GM12873 (cell line): ENCODE results near the gene SNRK.

ENCODE experiments used
- TF ChIP-seq, protein P1 (sequence below): IDR thresholded peaks from 2 replicates; pipeline ENCODE4 v1.5.1; 2012; ENCODE audit warnings: low read depth, mild to moderate bottlenecking, moderate library complexity, low read length, control low read depth; ENCODE audit not compliant: insufficient read depth; ENCODE audit errors: missing control alignments

SNRK gene

DNA sequence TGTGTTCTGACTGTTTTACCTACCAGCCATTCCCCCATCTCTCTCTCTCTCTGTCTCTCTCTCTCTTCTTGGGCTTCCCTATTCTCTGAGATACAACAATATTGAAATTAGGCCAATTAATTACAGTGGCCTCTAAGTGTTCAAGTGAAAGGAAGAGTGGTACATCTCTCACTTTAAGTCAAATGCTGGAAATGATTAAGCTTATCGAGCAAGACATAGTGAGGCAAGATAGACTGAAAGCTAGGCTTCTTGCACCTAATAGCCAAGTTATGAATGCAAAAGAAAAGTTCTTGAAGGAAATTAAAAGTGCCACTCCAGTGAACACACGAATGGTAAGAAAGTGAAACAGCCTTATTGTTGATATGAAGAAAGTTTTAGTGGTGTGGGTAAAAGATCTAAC is 21.3 kb downstream of the SNRK start:
- TF ChIP-seq, protein P1, sequence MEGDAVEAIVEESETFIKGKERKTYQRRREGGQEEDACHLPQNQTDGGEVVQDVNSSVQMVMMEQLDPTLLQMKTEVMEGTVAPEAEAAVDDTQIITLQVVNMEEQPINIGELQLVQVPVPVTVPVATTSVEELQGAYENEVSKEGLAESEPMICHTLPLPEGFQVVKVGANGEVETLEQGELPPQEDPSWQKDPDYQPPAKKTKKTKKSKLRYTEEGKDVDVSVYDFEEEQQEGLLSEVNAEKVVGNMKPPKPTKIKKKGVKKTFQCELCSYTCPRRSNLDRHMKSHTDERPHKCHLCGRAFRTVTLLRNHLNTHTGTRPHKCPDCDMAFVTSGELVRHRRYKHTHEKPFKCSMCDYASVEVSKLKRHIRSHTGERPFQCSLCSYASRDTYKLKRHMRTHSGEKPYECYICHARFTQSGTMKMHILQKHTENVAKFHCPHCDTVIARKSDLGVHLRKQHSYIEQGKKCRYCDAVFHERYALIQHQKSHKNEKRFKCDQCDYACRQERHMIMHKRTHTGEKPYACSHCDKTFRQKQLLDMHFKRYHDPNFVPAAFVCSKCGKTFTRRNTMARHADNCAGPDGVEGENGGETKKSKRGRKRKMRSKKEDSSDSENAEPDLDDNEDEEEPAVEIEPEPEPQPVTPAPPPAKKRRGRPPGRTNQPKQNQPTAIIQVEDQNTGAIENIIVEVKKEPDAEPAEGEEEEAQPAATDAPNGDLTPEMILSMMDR, result no peak

DNA sequence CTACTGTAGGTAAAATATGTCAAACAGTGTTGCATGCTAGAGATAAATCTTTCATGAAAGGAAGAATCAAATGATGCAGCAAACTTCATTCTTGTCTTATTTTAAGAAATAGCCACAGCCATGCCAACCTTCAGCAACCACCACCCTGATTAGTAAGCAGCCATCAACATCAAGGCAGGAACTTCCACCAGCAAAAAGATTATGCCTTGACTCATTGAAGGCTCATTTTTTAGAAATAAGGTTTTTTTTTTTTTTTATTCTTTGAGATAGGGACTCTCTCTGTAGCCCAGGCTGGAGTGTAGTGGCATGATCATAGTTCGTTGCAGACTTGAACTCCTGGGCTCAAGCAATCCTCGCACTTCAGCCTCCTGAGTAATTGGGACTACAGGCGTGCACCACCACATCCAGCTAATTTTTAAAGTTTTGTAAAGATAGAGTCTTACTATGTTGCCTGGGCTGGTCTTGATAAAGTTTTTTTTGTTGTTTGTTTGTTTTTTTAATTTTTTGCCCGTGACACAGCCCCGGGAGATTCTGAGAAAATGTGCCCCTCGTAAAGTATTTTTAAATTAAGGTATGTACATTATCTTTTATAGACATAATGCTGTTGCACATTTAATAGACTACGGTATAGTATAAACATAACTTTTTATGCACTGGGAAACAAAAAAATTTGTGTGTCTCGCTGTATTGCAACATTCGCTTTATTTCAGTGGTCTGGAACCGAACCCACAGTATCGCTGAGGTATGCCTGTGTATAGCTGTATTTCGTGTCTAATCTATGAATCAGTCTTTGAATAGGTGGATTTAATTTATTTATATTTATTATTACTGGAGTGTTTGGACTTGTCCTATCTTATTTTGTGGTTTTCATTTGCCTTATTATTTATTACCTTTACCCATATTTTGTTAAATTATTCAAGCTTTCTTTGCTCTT is 23.3 kb downstream of the SNRK start:
- TF ChIP-seq, protein P1, result no peak

DNA sequence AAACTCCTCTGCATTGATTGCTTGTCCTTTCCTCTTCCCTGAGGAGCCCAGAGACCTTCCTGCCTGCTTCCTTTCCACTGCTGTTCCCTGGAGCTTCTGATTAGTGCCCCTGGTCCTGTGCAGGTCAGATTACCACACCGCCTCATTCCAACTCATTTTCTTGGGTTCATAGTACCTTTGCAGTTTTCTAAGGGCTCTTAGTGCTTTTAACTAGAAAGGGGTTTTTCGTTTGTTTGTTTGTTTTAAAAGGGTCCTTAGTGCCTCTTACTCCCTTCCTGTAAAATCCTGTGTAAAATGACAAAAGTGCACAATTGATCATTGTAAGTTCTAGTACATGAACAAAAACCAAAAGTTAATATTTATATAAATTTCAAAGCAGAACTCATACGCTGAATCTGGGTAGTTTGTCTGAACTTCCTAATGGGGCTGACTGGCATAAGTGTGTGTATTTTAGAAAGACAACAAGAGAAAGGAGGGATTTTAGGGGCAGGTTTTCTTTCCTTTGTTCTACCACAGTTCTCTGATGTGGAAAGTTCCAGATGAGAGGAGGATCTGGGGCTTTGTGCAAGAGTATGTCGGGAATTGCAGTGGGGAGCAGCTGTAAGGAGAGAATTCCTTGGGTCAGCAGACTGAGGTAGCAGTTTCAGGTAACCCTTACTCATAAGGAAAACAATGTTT is 30.6 kb downstream of the SNRK start:
- TF ChIP-seq, protein P1, result no peak

DNA sequence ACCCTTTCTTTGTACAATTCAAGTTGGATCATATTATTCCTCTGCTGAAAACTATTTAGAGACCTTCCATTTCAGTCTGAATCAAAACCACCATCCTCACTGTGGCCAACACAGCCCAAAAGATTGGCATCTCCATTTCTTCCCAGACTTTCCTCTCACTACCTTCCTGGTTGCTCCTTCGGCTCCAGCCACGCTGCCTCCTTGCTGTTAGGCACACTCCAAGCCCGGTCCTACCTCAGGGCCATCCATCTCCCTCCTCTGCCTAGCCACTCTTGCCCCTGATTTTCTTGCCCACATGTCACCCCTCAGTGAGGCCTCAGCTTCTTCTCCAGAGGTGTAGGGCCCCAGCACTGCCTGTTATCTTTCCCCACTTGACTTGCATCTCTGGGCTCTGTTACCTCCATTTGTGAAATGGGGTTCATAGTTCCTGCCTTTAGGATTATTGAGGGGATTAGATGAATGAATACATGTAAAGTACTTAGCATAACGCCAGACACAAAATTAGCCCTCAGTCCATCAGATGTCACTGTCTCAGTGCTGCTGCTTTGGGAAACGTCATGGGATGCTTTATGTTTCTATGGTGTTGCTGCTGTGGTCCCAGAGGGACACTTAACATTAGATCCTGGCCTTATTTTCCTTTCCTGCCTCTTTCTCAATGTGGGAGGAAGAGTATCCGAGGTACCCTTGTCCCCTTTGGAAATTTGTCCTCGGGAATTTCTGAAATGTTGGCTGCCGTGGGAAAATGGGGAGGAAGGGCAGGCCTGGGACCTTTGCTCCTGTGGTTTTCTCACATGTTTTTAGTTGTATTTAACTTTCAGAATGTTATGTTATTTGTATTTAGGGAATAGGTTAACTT is 31.3 kb downstream of the SNRK start:
- TF ChIP-seq, protein P1, result no peak

DNA sequence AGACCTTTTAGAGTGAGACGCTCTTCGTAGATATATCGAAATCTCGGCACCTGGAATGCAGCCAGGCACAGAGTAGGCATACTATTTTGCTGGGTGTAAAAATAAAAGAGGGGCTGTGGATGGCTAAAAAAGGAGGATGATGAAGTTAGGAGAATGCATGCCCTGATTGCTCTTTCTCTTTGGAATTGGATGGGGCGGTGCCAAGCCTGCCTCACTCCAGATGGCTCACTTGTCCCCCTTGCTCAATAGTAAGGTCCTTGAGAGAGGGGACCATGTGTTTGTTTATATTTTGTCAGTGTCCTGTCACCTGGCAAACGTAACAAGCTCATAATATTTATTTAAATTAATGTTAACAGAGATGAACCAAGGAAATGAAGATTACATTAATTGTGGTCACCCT is 33.0 kb downstream of the SNRK start:
- TF ChIP-seq, protein P1, result no peak

DNA sequence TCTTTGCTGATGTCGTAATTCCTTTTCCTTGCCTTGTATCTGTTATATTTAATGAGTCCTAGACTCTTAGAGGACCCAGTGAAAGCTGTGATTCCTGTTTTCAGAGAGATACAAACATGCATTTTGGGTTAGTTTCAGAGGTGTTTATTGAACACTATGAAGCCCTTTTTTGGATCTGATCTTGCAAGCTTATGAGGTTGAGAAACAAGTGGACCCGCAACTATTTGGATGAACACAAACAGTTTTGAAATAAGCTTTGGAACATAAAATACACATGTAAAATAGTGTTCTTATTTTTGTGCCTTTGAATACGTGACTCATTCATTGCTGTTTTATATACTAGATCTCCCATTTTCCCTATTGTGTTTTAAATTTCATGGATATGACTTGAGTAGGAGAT is 33.5 kb downstream of the SNRK start:
- TF ChIP-seq, protein P1, result no peak

DNA sequence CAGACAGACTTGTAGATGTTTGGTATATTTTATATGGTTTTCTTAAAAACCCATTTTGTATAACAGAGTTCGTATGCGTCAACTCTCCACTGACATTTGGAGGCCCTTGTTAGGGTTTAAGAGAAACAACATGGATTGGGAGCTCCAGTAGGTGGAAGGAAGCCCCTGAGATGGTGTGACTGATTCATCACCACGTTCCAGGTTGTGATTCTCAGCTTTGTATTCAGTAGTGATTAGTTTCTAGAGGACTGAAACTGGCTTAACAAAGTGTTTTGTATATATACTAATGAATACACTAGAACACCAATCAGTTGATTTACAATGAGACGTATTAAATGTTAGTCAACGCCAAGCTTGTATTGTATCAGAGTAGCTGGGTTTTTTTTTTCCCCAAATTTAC is 33.9 kb downstream of the SNRK start:
- TF ChIP-seq, protein P1, result no peak
